Stimulated activated CD4-positive, alpha-beta T cell treated with anti-CD3 and anti-CD28 coated beads, Interleukin-1b, Interleukin-23, amount 100 ng/mL, for 48 hours (primary cell): ENCODE measurements around the gene IL4R.

Source experiments
- DNase-seq: peaks from one replicate; pipeline ENCODE4 v3.0.0-alpha.2; 2020

Gene IL4R

DNA sequence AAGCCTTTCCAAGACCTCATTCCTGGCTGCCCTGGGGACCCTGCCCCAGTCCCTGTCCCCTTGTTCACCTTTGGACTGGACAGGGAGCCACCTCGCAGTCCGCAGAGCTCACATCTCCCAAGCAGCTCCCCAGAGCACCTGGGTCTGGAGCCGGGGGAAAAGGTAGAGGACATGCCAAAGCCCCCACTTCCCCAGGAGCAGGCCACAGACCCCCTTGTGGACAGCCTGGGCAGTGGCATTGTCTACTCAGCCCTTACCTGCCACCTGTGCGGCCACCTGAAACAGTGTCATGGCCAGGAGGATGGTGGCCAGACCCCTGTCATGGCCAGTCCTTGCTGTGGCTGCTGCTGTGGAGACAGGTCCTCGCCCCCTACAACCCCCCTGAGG lies 49.5 kb downstream of the IL4R start:
- no peak for DNase-seq

DNA sequence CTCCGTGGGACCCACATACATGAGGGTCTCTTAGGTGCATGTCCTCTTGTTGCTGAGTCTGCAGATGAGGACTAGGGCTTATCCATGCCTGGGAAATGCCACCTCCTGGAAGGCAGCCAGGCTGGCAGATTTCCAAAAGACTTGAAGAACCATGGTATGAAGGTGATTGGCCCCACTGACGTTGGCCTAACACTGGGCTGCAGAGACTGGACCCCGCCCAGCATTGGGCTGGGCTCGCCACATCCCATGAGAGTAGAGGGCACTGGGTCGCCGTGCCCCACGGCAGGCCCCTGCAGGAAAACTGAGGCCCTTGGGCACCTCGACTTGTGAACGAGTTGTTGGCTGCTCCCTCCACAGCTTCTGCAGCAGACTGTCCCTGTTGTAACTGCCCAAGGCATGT lies 50.0 kb downstream of the IL4R start:
- no peak for DNase-seq

DNA sequence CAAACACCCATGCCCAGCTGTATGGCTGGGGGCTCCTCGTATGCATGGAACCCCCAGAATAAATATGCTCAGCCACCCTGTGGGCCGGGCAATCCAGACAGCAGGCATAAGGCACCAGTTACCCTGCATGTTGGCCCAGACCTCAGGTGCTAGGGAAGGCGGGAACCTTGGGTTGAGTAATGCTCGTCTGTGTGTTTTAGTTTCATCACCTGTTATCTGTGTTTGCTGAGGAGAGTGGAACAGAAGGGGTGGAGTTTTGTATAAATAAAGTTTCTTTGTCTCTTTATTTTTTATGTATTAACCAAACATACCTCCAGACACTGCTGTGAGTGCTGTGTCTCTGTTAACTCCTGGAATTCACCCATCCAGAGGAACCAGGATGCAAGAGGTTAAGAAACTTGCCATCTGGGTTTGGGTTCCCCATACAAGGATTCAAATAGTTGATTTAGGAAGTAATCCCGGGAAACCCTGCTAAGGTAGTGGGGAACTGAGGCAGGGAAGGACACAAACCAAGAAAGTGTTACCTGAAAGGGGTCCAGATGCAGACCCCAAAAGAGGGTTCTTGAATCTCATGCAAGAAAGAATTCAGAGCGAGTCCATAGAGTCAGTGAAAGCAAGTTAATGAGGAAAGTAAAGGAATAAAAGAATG lies 50.8 kb downstream of the IL4R start:
- no peak for DNase-seq

DNA sequence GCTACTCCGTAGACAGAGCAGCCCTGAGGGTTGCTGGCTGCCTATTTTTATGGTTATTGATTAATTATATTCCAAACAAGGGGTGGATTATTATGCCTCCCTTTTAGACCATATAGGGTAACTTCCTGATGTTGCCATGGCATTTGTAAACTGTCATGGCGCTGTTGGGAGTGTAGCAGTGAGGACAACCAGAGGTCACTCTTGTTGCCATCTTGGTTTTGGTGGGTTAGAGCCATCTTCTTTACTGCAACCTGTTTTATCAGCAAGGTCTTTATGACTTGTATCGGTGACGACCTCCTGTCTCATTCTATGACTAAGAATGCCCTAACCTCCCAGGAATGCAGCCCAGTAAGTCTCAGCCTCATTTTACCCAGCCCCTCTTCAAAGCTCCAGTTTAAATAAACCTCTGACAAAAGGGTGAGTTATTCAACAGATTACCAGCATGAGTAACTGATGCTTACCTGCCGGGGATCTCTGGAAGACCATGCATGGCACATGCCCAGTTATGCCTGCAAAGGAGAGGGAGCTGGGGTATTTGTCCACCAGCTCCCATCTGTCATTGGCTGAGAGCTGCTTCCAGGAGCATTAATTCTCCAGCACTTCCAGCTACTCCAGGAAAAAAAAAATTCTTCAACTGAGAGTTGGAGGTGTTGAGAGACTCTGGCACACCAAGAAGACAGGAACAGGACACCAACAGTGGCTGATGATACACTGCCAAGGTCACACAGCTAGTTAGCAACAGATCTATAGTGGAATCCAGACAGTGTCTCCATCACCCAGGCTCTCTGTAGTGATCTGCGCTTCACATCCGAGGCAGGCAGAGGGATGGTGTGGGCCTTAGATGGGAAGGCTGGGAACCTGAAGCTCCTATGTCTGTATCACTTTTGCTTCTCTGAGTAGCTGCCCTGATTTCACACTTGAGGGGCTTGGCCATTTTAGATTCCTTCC lies 51.6 kb downstream of the IL4R start:
- DNase-seq = peak; percentile 48

DNA sequence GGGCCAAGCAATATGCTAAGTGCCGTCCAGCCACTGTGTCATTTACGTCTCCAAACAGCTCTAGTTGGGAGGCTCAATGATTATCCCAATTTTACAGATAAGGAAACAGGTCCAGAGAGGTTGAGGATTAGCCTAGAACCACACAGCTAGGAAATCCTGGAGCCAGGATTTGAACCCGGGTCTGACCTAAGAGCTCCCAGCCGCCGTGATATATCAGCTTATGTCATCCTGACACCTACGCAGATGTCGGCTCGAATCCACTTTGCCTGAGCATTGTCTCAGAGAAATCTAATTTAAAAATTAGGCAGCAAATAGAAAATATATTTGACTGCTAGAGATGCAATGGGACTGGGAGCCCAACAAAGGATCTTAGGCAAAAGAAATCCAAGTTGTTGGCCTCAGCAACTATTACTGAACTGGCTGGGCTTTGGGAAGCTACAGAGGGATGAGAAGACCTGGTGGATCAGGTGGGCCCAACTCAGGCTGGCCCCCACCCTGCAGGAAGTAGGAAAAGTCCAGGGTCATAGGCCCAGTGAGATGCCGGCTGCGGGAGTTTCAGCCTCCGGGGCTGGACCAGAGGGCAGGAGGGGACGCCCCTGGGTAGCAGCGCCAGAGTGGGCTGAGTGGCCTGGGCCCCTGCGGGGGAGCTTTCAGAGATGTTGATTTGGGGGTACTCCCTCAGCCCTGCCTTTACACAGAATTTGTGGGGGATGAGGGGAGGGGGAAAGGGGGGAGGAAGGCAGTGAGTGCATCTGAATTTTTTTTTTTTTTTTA lies 53.1 kb downstream of the IL4R start:
- DNase-seq = no peak

DNA sequence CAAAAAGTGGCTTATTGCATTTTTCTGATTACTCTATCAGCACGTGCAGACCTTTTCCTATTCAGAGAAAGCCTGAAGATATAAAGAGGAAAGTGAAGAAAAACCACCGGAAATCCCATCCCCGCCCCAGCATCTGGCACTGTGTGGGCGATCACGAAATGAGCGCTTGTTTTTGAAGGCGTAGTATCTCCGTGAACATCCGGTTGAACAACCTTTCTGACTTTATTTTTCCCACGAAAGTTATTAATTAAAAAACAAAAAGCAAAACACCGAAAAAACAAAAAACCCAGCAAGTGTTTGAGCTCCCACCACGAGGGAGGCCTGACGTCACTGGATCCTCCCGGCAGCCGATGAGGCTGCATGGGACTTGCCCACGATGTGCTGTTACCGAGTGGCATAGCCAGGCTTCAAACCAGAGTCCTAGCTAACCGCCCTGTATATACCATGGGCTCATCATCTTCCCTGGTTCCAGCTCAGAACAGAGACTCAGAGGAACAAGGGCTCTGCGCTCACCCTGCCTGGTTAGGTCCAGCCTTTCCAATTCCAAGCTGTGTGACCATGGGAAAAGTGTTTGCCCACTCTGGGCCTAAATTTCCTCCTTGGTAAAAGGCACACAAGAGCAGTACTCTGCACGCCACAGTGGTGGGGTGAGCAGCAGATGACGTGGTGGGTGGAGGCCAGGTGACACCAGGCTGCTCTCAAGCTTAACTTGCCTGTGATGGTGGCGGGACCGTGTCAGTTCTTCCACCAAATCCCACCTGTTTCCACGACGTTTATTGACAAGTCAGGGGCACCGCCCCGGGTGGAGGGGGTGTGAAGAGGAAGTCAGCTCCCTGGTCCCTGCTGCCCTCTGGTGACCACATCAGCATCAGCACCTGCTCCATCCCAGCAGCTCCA lies 53.9 kb downstream of the IL4R start:
- peak; percentile 94 for DNase-seq

DNA sequence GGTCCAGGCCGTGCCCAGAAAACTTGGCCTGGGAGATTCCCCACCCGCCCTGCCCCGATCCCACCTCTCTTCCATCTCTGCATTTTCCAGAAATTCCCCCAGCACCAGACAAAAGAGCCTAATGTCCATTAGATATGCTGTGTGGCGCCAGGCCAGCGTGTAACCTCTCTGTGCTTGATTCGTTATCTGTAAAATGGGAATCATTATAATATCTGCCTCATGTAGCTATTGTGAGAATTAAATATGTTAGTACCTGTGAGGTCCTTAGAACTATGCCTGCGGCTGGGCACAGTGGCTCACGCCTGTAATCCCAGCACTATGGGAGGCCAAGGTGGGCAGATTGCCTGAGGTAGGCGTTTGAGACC lies 54.6 kb downstream of the IL4R start:
- DNase-seq = no peak

DNA sequence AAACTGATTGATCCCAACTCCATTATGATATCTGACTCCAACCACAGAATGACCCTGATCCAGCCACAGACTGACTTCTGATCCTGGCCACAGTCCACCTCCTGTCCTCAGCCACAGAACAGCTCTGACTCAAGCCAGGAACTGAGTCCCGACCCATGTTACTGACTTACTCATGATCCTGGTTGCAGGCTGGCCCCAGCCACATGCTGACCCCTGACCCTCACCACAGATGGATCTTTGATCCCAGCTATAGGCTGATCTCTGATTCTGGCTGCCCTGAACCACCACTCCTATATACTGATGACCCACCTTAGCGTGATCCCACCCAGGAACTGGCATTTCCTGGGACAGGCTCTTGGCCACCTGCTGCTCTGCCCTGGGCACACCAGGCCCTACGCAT lies 56.0 kb downstream of the IL4R start:
- DNase-seq = no peak

DNA sequence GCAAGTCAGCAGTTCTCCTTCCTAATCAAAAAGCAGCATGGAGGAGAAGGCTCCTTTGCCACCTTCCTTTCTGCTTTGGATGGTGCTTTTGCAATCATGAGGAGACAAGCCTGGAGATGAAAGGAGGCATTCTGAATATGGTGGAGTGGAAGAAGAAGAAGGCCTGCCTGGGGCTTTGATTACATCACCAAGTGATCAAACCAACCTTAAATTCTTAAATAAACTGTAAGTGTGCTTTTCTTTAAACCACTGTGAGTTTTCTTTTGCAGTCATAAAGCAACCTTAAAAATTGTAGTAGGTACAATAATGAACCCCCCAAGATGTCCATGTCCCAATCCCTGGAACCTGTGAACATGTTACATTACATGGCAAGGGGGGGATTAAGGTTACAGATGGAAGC lies 56.5 kb downstream of the IL4R start:
- no peak for DNase-seq

DNA sequence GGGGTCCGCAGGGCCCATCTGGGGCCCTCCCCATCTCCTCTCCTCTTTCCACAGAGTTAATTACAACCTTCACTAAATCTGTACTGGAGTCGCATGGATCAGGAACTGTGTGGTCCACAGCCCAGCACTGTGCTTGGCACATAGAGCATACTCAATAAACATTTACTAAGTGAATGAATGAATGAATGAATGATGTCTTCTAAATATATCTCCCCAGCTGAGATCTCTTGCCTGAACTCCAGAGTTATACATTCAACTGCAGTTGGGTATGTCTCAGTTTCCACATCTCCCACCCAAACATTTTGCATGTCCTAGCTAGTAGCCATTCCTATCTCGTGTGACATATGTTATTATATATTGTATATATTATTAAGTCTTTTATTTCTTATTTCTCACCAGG lies 59.5 kb downstream of the IL4R start:
- no peak for DNase-seq

DNA sequence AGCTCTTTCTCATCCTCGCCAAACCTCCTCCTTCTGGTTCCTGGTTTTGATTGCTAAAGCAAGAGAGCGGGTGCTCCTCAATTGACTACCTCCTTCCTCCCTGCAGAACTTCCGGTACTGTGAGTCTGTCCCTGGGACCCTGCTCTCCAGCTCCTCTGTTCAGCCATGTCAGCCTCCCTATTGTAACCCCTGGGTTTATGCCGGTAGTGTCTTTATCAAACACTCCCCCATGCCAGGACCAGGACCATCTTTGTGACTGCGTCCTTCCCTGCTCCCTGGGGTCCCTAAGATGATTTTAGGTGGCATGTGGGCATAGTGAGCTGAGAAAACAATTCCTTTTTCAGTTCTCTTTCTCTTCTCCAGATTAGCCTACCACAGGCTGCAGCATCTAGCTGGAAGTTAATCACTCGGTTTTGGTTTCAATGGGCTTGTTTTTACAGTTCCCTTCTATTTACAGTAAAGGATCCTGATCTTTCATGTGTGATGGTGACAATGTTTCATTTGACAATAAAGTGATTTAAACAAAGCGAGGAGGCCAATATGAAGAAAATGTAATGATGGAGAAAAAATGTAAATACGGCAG lies 60.5 kb downstream of the IL4R start:
- no peak for DNase-seq

DNA sequence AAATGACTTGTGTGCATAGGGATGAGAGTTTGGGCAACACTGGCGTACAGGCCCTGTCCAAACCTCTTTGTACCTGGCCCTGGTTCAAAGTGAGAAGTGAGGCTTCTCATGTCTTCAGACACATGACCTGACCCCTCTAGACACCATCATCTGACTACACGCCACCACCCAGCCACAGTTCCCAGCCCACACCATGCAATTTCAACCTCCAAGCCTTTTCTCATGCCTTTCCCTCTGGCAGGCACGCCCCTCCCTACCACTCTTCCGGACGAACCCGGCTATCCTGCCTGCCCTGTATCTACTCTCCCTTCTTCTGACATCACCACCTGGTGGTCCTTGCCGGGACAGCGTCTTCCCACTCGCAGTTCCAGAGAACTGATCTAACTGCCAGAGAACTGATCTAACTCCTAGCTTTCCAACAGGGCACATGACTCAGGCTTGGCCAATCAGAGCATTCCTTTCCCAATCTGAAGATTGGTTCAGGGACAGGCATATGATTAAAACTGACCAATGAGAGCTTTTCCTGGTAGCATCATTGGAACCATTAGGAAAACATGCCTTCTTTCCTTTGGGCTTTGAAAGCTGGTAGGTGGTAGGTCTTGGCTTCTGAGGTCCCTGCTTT lies 61.1 kb downstream of the IL4R start:
- peak; percentile 82 for DNase-seq

DNA sequence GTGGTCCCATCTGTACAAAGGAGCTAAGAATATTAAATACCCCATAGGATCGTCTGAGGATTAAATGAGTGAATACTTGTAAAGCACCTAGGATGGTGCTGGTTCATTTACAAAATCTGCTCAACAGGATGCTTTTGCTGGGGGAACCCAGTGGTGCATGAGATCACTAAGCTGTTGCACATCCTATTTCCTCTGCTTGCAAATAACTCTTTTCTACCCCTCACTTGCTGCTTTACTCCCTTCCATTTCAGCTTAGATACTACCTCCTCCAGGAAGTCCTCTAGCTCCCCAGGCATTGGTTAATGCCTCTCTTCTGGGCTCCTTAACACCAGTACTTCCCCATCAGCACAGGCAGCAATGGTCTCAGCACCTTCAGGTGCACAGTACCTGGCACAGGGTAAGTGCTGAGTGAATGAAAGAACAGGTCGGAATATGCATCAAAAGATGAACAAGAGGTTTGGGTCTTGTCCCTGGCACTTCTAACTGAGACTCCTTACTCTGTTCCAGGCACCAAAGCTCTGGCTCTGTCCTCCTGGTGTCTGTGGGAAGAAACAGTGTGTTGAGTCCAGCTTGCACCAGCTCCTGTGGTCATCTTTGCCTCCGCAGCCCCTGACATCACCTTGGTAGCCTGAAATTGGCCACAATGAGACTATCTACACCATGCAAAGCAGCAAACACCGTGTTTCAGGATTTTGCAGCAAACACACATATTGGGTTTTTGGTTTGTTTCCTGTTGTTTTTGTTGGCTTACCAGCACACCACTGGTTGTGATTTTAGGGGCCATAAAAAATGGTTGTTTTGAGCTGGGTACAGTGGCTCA lies 64.1 kb downstream of the IL4R start:
- no peak for DNase-seq

DNA sequence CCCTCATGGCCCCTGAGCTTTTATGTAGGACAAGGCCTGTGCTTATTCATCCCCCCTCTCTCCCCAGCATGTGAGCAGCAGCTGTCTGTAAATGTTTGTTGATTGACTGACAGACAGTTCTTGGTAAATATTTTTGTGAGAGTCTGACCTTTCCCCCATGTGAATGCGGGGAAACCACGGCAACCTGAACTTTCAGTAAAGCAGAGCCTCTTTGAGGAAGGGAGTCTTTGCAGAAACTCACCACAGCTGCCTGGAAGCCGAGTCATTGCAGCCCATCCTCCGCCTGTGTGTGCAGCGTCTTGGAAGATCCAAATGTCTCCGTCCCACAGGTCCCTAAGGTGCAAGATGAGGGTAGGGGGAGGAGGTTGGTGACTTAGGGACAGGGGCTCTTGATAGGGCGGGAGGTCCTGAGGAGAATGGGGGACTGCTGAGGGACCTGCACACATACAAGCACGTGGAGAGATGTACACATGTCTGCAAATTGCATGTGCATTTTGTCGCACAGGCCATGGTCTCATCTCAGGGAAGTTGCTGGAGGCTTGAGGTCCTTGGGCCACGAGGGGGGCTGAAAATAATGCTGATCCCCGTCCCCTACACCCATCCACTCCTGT lies 65.2 kb downstream of the IL4R start:
- DNase-seq = peak; percentile 73

DNA sequence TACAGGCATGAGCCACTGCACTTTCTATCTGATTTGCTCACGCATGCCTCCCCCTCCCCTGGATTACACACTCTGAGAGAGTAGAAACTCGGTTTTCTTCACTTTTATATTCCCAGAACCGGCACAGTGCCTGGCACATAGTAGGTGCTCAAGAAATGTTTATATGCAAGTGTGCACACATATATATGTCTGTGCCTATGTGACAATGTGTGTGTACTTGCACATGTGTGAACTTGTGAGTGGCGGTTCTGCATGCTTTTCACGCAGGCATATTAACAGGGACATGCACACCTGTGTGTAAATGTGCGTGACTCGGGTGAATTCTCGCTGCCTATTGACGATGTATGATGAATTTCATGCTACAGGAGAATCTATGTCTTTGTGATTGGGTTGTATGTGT lies 66.1 kb downstream of the IL4R start:
- DNase-seq = no peak

DNA sequence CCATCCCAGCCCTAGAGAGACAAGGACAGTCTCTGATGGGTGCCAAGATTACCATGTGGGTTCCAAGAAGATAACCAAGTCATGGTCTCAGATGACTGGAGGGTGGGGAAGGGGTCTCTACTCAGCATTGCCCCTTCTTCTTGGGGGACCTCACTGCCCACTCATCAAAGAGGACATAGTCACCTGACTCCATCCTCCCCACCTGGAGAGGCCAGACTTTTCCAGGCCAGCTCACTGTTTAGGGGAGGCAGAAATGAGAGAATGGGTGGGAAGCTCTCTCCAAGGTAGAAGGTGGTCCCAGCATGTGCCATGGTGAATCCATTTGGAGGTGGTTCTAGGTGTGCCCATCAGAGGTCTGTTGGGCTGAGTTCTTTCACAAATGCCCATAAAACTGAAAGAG lies 67.5 kb downstream of the IL4R start:
- DNase-seq = no peak

DNA sequence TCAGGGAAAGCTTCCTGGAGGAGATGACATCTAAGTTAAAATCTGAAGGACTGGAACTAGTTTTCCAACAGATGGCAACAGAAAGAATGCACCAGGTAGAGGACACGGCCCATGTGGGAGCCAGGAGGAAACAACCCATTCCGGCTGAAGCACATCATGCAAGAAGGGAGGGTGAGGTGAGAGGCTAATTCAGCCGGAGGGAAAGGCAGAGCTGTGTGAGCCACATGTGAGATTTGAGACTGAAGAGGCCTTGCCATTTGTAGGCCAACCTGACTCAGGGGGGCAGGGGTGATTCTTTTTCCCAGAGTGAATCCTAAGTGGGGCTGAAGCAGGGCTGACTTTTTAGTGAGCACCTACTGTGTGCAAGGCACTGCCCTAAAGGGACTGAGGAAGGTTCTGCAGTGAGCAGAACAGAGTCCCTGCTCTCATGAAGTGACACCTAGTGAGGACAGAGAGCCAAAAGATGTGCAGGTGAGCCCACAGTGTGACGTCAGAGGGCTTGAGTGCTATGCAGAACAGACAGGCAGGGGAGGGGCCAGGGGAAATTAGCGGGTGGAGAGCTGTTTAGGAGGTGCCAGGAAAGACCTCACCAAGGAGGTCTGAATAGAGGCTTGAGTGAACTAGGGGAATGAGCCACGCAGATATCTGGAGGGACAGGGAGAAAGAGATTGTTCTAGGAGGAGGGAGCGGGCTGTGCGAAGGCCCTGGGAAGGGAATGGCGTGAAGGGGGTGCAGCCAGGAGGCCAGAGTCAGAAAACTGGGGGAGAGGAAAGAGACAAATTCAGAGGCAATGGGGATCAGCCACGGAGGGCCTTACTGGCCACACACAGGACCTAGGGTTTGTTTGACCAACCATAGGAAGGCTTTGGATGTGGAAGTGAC lies 68.4 kb downstream of the IL4R start:
- no peak for DNase-seq

DNA sequence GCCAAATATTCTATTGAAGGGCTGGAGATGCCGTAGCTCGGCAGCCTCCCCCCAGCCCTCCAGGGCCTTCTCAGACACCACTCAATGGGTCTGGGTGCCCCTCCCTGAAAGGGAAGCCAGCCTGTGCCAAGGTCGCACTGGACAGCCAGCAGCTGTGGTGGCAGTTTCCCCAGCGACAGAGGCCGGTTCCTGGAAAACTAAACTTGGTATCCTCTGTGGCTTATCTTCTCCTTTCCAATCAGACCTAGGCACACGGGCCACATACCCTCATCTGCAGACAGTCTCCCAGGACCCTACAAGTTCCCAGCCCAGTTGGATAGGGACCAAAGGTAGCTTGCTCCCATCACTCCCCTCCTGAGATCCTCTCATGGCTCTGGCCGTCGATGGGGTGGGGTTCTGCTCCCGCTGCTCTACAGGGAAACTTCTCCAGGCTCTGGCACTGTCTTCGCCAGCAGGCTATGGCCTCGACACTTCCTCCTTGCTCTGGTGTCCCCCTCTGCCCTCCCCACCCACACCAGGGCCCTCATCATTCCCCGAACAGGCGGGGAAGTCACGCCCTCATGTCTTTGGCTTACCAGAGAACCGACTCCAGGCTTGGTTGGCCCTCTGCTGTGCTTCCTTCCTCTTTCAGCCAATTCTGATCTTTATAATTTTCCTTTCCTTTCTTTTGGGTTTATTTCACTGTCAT lies 69.9 kb downstream of the IL4R start:
- no peak for DNase-seq

DNA sequence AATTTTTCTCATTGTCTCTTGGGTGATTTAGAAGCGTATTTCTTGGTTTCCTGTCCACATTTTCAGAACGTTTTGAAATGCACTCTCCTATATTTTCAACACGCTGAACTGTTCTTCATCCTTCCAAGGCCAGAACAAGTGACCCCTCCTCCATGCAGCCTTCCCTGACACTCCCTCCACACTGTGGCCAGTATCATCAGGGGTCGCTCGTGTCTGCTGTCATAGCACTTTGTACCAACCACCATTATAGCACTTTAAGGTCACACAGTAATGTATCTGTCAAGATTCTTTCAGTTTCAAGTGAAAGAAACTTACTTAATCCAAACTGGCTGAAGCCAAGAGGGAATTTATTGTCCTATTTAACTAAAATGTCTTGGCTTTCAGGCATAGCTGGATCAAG lies 70.7 kb downstream of the IL4R start:
- DNase-seq = no peak
